Measurements from ENCODE around the gene KRTAP6-1.

Gene KRTAP6-1

DNA sequence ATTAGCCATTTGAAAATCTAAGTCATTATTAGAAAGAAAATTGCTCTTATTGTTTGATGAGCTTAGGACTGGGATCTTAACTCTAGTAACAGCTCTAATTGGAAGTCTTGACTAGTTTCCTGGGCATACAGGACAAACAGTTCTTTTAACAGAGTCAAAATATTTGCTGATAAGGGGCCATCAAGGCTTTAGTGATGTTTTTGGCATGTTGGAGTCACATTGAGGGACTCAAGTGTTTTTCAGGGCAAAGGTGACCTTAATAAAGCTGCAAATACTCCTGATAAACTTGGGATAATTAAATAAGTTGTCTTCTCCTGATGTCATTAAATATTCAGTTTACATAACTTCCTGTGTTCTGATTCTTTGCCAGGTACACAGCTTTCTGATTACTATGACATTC is 46.1 kb downstream of the KRTAP6-1 start:
- DNase-seq: no peak

DNA sequence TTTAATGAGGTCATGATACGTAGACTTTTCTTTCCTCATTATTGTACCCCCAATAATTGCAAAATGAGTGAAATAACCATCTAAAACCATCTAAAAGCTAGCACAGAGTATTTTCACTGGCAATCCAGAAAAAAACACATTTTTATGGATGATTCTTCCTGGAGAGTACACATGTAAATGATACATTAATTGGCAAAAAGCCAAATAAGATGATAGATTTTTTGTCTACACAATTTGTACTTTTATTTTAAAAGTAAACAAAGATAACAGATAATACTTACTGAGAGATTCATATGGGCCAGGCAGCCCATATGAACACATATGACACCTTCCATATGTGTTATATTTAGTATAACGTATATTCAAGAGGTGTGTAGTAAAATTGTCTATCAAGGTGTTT is 50.1 kb downstream of the KRTAP6-1 start:
- DNase-seq: no peak

All from stimulated activated CD4-positive, alpha-beta T cell treated with anti-CD3 and anti-CD28 coated beads, Interleukin-15, amount 100 ng/mL, for 24 hours (primary cell).